GM18861 (cell line): ENCODE results near the gene LCK.

Experiments used
- ATAC-seq: cut with Tn5 transposase; IDR thresholded peaks from one replicate; pipeline ENCODE4 v1.9.1; 2021; ENCODE audit not compliant: unreplicated experiment

The LCK gene

DNA sequence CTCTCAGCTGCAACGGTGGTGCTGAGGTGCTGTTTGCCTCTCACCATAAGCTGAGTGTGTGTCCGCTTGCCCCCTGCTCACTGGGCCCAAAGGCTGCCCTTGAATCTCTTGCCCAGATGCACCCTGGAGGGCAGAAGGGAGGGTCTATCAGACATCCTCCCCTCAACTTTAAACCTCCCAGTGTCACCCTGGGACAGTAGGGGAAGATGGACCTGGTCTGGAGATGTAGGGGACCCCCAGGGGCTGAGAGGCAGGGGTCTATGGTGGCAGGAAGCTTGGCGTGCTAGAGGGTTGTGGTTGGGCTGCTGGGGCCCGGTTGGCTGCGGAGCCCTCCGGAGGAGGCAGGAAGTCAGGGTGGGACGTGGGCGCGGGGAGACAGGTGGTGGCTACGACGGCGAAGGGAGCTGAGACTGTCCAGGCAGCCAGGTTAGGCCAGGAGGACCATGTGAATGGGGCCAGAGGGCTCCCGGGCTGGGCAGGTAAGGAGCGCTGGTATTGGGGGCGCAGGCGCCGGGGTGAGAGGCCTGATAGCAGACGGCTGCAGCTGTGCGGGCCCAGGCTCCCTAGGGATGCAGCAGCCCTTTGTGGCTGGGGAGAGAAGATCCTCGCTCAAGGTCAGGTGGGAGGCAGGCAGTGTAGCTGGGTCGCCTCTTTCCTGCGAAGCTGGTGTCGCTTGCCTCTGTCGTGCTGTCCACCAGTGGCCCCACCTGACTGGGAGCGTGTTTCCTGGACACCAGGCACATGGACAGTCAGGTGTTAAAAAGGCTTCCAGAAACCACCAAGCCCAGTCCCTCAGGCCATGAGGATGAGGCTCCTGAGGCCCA lies at the start of gene LCK:
TSS of gene LCK (plus strand) at position 373 of the 824 bp plus-strand sequence. CDS start 23,065 bp downstream, outside the sequence.
- ATAC-seq: no peak

DNA sequence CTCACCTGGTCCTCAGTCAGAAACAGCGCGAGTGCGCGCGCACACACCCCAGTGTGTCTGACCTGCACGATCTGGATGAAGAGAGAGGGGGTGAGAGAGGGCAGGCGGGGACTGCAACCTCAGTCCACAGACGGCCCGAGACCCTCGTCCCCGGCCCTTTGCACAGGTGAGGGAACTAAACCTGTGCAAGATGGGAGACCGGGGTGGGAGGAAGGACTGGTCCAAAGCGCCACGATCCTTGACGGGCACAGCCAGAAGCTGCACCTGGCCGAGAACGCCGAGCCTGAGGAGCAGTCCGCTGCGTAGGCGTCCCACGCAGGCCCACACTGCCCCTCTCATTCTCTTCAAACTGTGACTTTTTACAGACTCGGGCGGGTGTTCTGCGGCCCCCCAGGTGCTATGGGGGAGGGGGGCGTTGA lies 46.1 kb upstream of the LCK start:
- no peak for ATAC-seq

DNA sequence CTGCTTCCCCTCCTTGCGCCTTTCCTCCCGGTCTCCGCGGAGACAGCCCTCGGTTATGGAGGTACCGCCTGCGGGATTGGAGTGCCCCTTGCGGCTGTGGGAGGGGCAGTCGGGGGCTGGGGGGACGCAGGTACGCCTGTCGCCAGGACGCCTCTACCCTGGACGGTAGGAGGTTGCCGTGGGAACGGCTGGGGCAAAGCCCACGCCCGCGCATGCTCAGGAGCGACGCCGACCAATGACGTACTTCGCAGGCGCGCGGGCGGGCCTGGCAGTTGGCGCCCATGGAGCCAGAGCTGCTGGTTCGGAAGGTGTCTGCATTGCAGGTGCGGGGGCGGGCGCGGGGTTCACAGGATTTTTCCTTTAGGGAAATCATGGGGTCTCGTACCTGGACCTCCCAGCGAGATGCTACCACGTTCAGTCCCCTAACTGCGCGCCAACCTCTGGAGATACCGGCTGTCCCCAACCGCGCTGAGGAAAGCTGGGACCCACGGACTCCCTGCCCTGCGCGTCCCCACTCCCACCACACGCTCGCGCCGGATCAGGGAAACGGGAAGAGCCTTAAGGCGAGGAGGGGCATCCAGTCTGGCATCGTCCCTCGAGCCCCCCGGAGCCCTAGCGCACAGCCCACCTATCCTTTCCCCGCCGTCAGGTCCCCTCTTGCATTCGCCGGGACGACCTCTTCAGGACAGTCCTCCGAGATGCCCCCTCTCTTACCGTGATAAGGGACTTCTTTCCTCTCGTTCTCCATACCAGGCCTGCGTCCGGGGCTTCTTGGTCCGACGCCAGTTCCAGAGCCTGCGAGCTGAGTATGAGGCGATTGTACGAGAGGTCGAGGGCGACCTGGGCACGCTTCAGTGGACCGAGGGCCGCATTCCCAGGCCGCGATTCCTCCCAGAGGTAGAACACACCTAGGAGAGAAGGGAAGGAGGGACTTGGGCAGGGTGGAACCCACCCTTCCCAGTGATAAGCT lies 45.4 kb upstream of the LCK start, which contains the start of gene IQCC:
TSS of gene IQCC (plus strand) at position 271 of the 970 bp plus-strand sequence. CDS start at position 282, 11 bp downstream.
- peak; percentile 35 for ATAC-seq

DNA sequence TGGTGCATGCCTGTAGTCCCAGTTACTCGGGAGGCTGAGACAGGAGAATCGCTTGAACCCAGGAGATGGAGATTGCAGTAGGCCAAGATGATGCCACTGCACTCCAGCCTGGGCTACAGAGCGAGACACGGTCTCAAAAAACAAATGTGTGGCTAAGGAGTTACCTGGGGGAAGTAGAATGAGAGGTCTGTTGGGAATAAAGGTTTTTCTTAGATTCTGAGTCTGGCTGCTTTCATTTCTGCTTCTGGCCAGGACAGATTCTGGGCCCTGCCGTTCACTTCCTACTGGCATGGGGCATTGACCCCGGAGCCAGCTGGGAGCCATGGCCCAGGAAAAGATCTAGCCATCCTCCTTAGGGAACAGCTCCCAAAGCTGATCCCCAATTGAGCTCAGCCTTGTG lies 42.6 kb upstream of the LCK start:
- no peak for ATAC-seq

DNA sequence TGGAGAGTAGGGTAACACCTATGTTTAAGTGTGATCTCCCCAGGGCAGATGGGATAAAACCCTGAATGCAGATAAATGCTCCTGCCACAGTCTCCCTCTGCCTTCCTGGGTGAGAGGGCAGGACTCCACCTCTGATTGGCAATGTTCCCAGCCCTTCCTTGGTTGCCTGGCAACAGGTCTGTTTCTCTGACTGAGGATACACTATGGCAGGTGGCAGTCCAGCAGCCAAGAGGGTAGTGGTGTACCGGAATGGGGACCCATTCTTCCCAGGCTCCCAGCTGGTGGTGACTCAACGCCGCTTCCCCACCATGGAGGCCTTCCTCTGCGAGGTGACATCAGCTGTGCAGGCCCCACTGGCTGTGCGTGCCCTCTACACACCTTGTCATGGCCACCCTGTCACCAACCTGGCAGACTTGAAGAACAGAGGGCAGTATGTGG lies 42.2 kb upstream of the LCK start, which contains the start of gene DCDC2B:
TSS of gene DCDC2B (plus strand) at position 199 of the 438 bp plus-strand sequence. CDS start at position 204, 5 bp downstream.
- no peak for ATAC-seq

DNA sequence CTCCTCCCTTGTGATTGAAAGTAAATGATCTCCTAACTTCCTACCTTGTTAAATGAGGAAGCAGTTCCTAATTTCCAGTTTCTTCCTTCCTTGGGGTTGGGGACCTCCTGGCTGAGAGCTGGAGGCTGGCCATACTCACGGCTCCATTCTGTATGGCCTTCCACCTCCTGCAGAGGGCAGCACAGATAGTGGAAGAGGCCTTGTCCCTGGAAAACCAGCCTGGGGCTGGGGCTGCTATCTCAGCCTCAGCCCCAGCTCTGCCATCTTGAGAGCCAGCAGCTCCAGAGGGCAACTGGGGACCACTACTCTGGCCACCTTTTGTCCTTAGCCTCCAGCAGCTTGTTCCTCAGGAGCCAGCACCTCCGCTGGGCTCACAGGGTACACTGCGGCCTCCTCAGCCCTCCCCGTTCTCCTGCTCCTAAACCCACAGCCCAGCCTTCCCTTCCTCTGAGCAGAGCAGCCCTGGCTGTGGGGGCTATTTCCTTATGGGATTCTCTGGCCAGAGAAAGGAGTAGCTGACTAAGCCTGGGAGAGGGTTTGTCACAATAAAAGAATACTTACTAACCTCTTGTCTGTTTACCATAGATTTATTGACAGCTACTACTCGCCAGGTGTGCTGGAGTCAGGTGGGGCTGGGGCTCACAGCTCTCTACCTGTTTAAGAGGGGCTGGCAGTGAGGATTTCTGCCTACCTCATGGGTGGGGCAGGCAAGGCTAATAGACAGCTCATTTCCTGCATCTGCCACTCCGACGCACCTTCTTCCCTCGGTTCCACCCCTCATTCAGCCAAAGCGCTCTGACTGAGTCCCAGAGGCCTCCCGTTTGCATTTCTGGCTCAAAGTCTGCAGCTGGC lies 35.2 kb upstream of the LCK start:
- no peak for ATAC-seq

DNA sequence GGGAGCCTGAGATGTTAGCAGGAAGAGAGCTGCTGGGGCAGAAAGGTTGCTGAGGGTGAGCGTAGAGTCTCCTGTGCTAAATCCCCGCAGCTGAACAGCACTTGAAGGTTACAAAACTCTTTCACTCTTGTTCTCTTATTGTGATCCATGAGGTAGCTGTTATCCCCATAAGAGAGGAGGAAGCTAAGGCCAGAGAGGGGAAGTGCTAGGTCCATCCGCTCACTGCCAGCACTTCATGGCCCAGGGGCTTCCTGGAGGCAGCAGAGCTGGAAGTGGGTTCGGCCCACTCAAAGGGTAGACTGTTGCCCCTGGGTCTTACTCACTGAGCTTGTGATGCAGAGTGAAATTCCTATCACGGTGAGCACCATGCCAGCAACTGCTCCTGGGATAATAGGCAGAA lies 34.5 kb upstream of the LCK start:
- ATAC-seq: no peak

DNA sequence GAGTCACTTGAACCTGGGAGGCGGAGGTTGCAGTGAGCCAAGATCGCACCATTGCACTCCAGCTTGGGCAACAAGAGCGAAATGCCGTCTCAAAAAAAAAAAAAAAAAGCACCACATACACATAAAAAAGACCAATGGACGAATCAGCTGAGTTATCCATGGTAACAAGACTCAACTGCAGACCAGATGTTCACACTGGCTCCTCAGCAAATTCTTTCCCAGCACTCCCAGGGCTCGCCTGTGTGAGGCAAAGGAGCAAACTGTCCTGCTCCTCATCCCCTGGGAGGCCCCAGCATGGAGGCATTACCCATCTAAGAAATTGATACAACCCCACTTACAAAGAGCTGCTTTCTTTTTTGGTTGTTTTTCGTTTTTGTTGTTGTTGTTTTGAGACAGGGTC lies 32.0 kb upstream of the LCK start:
- no peak for ATAC-seq

DNA sequence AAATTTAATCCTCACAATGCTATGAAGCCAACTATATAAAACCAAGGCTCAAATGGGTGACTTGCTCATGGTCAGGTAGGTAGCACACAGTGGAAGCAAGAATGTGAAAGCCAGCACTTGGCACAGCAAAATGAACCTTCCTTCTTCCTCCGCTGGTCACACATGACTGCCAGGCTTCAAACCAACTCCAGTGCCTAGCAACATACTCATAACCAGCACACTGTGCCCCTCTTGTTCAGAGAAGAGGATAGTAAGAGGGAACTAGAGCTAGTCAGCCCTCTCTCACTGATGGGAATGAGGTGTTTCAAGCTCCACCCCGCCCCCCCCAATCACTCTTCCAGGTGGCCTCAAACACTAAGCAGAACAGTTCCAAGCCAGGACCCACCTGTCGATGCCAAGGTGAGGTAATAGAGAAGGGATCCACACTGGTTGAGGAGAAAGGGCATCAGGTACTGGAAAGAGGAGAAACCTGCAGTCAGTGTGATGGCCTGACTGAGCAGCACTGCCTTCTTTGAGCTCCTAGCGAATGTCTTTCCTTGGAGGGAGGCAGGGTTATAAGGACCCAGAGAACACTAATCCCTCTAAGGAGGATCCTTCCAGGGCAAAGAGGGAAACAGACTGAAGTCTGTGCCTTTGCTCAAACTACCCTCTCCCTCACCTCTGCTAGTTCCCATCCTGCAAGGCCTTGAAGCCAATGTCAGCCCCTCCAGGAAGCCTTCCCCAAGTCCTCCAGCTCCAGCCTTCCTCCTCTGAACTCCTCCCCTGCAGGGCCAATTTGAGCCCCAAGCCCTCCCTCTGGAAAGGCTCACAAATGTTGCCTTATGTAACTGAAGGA lies 30.1 kb upstream of the LCK start:
- no peak for ATAC-seq

DNA sequence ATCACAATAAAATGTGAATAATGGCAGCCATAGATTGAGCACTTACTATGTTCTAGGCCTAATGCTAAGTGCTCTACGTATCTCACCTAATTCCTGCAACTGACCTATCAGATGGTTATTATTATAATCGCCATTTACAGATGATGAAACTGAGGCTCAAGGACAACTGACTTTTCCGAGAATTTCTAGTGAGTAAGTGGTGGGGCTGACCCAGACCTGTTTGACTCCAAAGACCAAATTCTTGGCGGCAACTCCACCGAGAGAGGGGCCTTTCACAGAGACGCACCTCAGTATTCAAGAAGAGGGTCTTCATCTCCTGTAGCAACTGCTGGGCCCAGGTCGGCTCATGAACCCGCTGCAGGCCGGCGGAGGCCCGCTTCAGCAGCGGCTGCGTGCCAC lies 29.5 kb upstream of the LCK start:
- no peak for ATAC-seq

DNA sequence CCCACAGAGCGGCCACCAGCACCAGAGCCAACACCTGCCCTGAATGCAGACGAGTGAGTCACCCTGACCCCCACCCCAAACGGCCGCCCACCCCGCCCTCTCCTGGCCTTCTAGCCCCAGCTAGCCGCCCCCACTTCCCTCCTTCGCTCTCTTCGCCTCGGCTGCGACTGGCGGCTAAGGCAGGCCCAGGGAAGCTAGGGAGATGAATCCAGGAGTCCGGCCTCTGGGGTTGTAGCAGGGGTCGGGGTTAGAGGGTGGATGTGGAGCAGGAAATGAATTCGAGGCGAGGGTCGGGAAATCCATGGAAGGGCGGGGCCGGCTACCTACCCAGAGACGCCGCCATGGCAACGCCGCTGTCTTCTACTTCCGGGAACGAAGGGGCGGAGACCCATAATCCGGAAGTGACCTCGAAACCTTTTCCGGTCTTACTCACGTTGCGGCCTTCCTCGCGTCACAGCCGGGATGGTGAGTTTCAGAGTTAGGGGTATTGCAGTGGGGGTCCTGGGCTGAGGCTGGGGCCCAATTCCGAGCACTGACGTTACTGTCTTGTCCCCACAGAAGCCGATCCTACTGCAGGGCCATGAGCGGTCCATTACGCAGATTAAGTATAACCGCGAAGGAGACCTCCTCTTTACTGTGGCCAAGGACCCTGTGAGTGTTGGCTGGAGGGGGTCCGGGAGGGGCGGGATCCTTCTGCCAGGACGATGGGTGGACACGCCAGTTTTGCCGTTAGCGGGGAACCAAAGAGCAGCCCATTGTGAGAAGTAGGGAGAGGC lies 28.9 kb upstream of the LCK start, which contains the start of the genes EIF3I and TMEM234:
TSS of gene EIF3I (plus strand) at position 428 of the 776 bp plus-strand sequence. CDS start at position 463, 35 bp downstream.
TSS of gene TMEM234 (minus strand) at position 374 of the 776 bp plus-strand sequence. CDS start at position 343, 31 bp downstream.
- peak; percentile 87 for ATAC-seq

DNA sequence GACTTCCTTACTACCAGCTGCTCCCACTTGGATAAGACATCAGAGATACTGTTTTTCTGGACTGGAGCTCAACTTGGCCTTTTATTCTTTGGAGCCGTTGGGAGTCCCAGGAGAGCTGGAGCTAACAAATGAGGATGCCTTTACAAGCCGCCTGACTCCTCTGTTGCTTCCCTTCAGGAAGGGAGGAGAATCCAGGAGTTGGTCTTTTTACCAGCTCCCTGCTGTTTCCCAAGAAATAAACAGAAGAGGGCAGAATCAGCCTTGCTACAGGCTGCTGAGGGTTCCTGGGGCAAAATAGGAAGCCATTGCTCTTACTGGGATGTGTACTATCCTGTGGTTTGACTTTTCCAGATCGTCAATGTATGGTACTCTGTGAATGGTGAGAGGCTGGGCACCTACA lies 27.4 kb upstream of the LCK start:
- ATAC-seq: no peak

DNA sequence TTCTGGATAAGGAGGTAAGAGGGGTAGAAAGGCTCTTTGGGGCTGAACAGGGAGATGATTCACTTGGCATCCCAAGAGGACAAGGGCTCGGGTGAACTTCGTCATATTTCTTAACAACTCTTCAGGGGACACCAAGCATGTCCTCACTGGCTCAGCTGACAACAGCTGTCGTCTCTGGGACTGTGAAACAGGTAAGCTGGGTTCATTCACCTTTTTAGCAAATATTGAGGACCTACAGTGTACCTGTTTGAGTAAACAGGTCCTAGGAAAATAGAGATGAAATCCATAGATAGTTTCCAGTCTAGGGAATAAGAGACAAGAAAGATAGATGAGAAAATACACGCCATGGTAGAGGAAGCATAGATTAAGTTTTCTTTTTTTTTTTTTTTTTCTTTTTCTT lies 26.8 kb upstream of the LCK start:
- ATAC-seq: no peak

DNA sequence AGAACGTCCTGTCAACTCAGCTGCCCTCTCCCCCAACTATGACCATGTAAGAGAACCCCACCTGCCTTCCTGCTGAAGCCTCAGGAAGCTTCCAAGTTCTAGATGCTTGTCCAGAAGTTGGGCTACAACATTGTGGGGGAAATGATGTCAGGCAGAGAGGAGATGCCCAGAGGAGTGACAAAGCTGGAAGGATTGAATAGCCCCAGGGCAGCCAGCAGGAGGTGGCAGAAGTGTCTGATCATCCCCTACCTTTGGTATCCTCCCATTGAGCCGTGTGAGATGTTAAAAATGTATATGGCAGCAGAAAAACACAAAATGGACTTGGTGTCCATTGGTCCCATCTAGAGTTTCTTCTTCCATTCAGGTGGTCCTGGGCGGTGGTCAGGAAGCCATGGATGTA lies 22.3 kb upstream of the LCK start:
- no peak for ATAC-seq

DNA sequence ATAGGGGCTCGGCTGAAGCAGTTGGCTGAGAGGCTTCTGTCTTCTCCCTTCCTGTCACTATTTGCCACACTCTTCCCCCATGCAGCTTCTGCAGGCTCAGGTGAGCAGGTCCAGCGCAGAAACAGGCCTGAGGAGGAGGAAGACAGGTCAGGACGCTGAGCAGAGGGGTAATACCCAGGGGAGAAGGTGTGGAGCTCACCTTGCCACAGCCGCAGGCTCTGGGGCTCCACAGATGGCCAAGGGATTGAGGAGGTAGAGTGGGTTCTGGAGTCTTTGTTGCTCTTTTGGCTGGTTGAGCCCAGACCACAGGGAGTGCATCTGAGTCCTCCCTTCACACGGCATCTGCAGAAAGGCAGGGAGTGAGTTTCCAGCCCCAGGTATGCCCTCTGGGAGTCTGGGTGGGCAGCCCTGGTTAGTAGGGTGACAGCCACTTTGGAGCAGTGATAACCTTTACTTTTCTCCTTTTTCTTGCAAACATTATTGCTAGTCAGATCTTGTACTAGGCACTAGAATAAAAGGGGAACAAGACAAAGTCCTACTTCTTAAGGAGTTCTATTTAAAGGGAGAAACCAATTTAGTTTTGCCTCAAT lies 19.1 kb upstream of the LCK start:
- no peak for ATAC-seq

DNA sequence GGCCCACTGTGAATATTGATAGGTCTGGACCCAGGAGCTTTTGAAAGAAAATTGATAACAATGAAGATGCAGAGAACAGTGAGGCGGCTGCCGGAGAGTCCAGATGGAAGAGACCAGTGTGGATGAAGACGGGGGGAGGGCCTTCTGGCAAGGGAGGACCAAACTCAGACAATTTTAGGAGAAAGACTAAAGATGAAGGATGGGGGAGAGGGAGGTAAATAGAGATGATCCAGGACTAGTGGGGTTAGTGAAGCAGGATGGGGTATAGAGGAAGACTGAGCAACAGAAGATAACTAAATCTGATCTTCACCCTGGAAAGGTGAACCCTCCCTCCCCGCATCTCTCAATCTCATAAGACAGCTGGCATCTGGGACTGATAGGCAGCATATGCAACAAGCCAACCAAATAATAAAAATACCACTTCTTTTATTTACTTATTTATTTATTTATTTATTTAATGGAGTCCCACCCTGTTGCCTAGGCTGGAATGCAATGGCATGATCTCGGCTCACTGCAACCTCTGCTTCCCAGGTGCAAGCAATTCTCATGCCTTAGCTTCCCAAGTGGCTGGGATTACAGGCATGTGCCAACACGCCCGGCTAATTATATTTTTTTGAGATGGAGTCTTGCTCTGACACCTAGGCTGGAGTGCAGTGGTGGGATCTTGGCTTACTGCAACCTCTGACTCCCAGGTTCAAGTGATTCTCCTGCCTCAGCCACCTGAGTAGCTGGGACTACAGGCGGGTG lies 18.3 kb upstream of the LCK start:
- ATAC-seq: no peak

DNA sequence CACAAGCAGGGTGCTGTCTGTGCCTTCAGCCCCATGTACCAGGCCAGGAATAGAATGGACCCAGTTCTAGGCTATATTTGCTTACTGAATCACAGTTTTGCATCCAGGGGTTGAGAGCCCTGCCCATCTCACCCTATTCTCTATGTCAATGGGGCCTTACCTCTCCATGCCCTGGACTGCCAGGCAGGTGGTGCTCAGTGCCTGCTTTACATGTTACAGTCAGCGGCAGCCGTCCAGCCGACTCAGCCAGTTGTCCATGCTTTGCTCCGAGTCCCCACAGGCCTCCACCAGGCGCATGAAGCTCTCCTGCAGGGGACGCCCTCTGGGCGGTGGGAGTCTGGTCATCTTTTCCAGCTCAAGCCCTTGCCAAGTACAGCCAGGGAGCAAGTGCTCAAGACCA lies 16.3 kb upstream of the LCK start:
- ATAC-seq: no peak

DNA sequence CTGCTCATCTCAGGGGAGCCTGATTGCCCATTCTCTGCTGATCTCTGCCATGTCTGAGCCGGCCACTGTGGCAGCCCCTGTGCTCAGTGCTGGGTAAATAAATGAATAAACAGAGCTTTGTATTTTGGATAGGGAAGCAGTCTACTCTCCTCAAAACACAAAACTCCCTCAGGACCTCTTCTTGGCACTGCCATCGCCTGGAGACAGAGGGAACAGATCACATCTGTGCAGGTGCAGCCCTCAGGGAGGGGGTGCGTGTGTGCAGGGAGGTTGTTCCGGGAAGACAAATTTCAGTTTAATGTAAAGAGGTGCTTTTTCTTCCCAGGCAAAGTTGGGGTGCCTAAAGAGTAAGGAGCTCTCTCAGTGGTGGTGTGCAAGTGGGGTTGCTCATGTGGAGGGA lies 11.7 kb upstream of the LCK start:
- ATAC-seq: no peak
